Neural crest cell (in vitro differentiated cells): ENCODE measurements around the gene ALDH7A1. TPM values are rescaled to one million over a fixed set of nuclear protein-coding genes. Genes with fewer than 3 reads are reported as not detected.

ENCODE experiments used
- DNase-seq: peaks from one replicate; pipeline ENCODE4 v3.0.0; 2021; ENCODE audit warnings: low read depth, mixed read lengths, low spot score
- H3K27ac Mint-ChIP-seq: one replicate; pipeline ENCODE4 v1.8.0; 2021; ENCODE audit warnings: mild to moderate bottlenecking, mixed read lengths; ENCODE audit not compliant: unreplicated experiment
- H3K27me3 Mint-ChIP-seq: 2 replicates; pipeline ENCODE4 v1.8.0; 2021; ENCODE audit warnings: low read depth, mild to moderate bottlenecking, mixed read lengths
- H3K36me3 Mint-ChIP-seq: 2 replicates; pipeline ENCODE4 v1.8.0; 2021; ENCODE audit warnings: low read depth, mild to moderate bottlenecking, mixed read lengths
- H3K4me1 Mint-ChIP-seq: 2 replicates; pipeline ENCODE4 v1.8.0; 2021; ENCODE audit warnings: mixed read lengths
- H3K4me3 Mint-ChIP-seq: one replicate; pipeline ENCODE4 v1.8.0; 2021; ENCODE audit warnings: mild to moderate bottlenecking, mixed read lengths
- H3K9me3 Mint-ChIP-seq: 2 replicates; pipeline ENCODE4 v1.8.0; 2021; ENCODE audit warnings: mixed read lengths
- total RNA-seq: library from RNA; stranded (reverse); gene quantifications from 2 replicates; pipeline ENCODE4 v1.2.1, GENCODE V29; 2021
- TF ChIP-seq, protein P1 (sequence below): fragments of 200-600 bp; sonication (generic); conservative IDR thresholded peaks from 2 replicates; pipeline ENCODE4 v1.5.0; 2021; ENCODE audit warnings: antibody characterized with exemption, mild to moderate bottlenecking

Gene ALDH7A1
- total RNA-seq, 1 donor from 2014 or later: 169 TPM

GRCh38 chr5:126514131-126514557, 80.9 kb downstream of the ALDH7A1 start:
- no peak for DNase-seq
- Mint-ChIP-seq H3K9me3 (peaks cover 7% of the 10 kb centered on the region), H3K27ac (no peak overlapping the region), H3K4me1 (peaks cover 40% of the 10 kb centered on the region), H3K36me3 (no peaks in the 10 kb centered on the region), H3K4me3 (no peak overlapping the region), H3K27me3 (no peaks in the 10 kb centered on the region)
- TF ChIP-seq, protein P1, sequence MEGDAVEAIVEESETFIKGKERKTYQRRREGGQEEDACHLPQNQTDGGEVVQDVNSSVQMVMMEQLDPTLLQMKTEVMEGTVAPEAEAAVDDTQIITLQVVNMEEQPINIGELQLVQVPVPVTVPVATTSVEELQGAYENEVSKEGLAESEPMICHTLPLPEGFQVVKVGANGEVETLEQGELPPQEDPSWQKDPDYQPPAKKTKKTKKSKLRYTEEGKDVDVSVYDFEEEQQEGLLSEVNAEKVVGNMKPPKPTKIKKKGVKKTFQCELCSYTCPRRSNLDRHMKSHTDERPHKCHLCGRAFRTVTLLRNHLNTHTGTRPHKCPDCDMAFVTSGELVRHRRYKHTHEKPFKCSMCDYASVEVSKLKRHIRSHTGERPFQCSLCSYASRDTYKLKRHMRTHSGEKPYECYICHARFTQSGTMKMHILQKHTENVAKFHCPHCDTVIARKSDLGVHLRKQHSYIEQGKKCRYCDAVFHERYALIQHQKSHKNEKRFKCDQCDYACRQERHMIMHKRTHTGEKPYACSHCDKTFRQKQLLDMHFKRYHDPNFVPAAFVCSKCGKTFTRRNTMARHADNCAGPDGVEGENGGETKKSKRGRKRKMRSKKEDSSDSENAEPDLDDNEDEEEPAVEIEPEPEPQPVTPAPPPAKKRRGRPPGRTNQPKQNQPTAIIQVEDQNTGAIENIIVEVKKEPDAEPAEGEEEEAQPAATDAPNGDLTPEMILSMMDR: no peak

DNA sequence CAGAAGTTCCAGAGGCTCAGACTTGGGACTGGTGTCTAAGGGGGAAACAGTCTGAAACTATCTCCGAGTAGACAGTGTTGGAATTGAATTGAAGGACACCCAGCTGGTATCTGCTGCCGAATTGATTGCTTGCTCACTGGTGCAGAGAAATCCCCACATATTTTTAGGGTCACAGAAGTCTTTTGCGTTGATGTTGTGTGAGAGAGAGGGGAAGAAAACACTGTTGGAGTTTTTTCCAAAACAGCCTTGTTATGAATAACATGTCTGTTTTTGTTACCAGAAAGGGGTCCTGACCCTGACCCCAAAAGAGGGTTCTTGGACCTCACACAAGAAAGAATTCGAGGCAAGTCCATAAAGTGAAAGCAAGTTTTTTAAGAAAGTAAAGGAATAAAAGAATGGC, 81.3 kb downstream of the ALDH7A1 start:
- peaks cover 7% of the 10 kb centered on the region for H3K9me3 Mint-ChIP-seq

GRCh38 chr5:126513302-126513701, 81.7 kb downstream of the ALDH7A1 start:
- peak overlapping the region; percentile 71 for H3K27ac Mint-ChIP-seq
- no peaks in the 10 kb centered on the region for H3K27me3 Mint-ChIP-seq
- no peak overlapping the region for H3K4me3 Mint-ChIP-seq
- DNase-seq: no peak
- H3K9me3 Mint-ChIP-seq: peaks cover 7% of the 10 kb centered on the region
- H3K4me1 Mint-ChIP-seq: peaks cover 47% of the 10 kb centered on the region
- no peaks in the 10 kb centered on the region for H3K36me3 Mint-ChIP-seq
- TF ChIP-seq, protein P1: no peak

More for the DNA sequence above, 81.3 kb downstream of the ALDH7A1 start:
- Mint-ChIP-seq H3K27me3 (no peaks in the 10 kb centered on the region), H3K36me3 (no peaks in the 10 kb centered on the region), H3K27ac (peak overlapping the region; percentile 21), H3K4me1 (peaks cover 44% of the 10 kb centered on the region), H3K4me3 (no peak overlapping the region)
- TF ChIP-seq, protein P1: no peak
- DNase-seq: no peak

DNA sequence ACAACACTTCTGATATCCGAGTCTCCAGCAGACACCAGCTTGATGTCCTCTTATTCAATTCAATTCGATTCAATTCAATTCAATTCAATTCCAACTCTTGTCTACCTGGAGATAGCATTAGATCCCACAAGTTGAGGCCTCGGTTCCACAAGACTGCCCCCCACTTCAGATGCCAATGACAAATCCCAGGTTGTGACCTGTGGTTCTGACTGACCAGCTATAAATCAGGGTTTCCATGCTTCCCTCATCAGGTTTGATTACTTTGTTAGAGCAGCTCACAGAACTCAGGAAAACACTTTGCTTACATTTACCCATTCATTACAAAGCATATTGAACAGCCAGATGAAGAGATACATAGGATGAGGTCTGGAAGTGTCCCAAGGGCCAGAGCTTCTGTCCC, 82.6 kb downstream of the ALDH7A1 start:
- Mint-ChIP-seq H3K36me3 (no peaks in the 10 kb centered on the region), H3K4me3 (no peak overlapping the region), H3K4me1 (peaks cover 47% of the 10 kb centered on the region), H3K9me3 (peaks cover 7% of the 10 kb centered on the region), H3K27me3 (no peaks in the 10 kb centered on the region), H3K27ac (peak overlapping the region; percentile 92)
- no peak for DNase-seq
- TF ChIP-seq, protein P1: no peak

GRCh38 chr5:126511961-126512360, 83.1 kb downstream of the ALDH7A1 start:
- H3K27ac Mint-ChIP-seq: no peak overlapping the region
- no peak for DNase-seq
- peaks cover 47% of the 10 kb centered on the region for H3K4me1 Mint-ChIP-seq
- H3K36me3 Mint-ChIP-seq: no peaks in the 10 kb centered on the region
- peaks cover 8% of the 10 kb centered on the region for H3K9me3 Mint-ChIP-seq
- TF ChIP-seq, protein P1: no peak
- no peaks in the 10 kb centered on the region for H3K27me3 Mint-ChIP-seq
- H3K4me3 Mint-ChIP-seq: no peak overlapping the region

- DNase-seq: no peak
- no peaks in the 10 kb centered on the region for H3K27me3 Mint-ChIP-seq
- no peak overlapping the region for H3K4me3 Mint-ChIP-seq
- H3K4me1 Mint-ChIP-seq: peaks cover 32% of the 10 kb centered on the region
- H3K27ac Mint-ChIP-seq: no peak overlapping the region
- TF ChIP-seq, protein P1: no peak
- no peaks in the 10 kb centered on the region for H3K36me3 Mint-ChIP-seq
- H3K9me3 Mint-ChIP-seq: peaks cover 9% of the 10 kb centered on the region
These were observed 85.7 kb downstream of the ALDH7A1 start for GRCh38 chr5:126509339-126509738.
